Measurements from ENCODE around the gene ANHX. TPM values are rescaled to one million over a fixed set of nuclear protein-coding genes. Genes with fewer than 3 reads are reported as not detected.

The ANHX gene
- total RNA-seq, 1 experiment from 2014 or later = not detected

- H3K36me3 ChIP-seq (ENCODE audit: insufficient read depth, low read length, poor library complexity, severe bottlenecking) = no peaks in the 10 kb centered on the region
- intact Hi-C loops (cut with micrococcal nuclease; ENCODE audit: unreplicated experiment) = no loop called here
- DNase-seq (ENCODE audit: low spot score) = no peak
- H3K9me3 ChIP-seq (ENCODE audit: low read depth, low read length, poor library complexity, severe bottlenecking) = peaks cover 38% of the 10 kb centered on the region
- CTCF ChIA-PET = no interaction called here
- no peak overlapping the region for H3K4me3 ChIP-seq (ENCODE audit: low read depth, low read length, poor library complexity, severe bottlenecking)
- POLR2A ChIA-PET (ENCODE audit: low non-redundant PET) = no interaction called here
- H3K27me3 ChIP-seq (replicated peaks; ENCODE audit: insufficient read depth, low read depth, low read length, poor library complexity) = no peaks in the 10 kb centered on the region
- no TSS peak for BruUV-seq (replicated peaks)
- H3K4me1 ChIP-seq (ENCODE audit: insufficient read depth, low read length, poor library complexity, severe bottlenecking) = no peaks in the 10 kb centered on the region
- TF ChIP-seq CTCF (conservative IDR thresholded peaks at IDR 0.05; ENCODE audit: low read depth, low read length) (no peak), EZH2 (IDR thresholded peaks at IDR 0.05; ENCODE audit: borderline replicate concordance, low read depth, low read length, poor library complexity, severe bottlenecking) (no peak)
- H3K27ac ChIP-seq (ENCODE audit: low read depth, low read length, poor library complexity, severe bottlenecking) = no peak overlapping the region
Observed at GRCh38 chr12:133217219-133217618, 18.5 kb downstream of the ANHX start.

GRCh38 chr12:133215724-133216123, 20.0 kb downstream of the ANHX start:
- H3K27ac ChIP-seq (ENCODE audit: low read depth, low read length, poor library complexity, severe bottlenecking) = no peak overlapping the region
- H3K4me1 ChIP-seq (ENCODE audit: insufficient read depth, low read length, poor library complexity, severe bottlenecking) = no peaks in the 10 kb centered on the region
- no peak overlapping the region for H3K4me3 ChIP-seq (ENCODE audit: low read depth, low read length, poor library complexity, severe bottlenecking)
- no peaks in the 10 kb centered on the region for H3K36me3 ChIP-seq (ENCODE audit: insufficient read depth, low read length, poor library complexity, severe bottlenecking)
- no peaks in the 10 kb centered on the region for H3K27me3 ChIP-seq (replicated peaks; ENCODE audit: insufficient read depth, low read depth, low read length, poor library complexity)
- no TSS peak for BruUV-seq (replicated peaks)
- no peak for DNase-seq (ENCODE audit: low spot score)
- no peak for TF ChIP-seq CTCF (conservative IDR thresholded peaks at IDR 0.05; ENCODE audit: low read depth, low read length)
- TF ChIP-seq EZH2 (IDR thresholded peaks at IDR 0.05; ENCODE audit: borderline replicate concordance, low read depth, low read length, poor library complexity, severe bottlenecking) = no peak
- intact Hi-C loops (cut with micrococcal nuclease; ENCODE audit: unreplicated experiment) = no loop called here
- POLR2A ChIA-PET (ENCODE audit: low non-redundant PET) = no interaction called here
- H3K9me3 ChIP-seq (ENCODE audit: low read depth, low read length, poor library complexity, severe bottlenecking) = peaks cover 41% of the 10 kb centered on the region
- CTCF ChIA-PET = no interaction called here

- CTCF ChIA-PET = no interaction called here
- no peak overlapping the region for H3K27ac ChIP-seq (ENCODE audit: low read depth, low read length, poor library complexity, severe bottlenecking)
- peaks cover 92% of the 10 kb centered on the region for H3K9me3 ChIP-seq (ENCODE audit: low read depth, low read length, poor library complexity, severe bottlenecking)
- H3K36me3 ChIP-seq (ENCODE audit: insufficient read depth, low read length, poor library complexity, severe bottlenecking) = peaks cover 34% of the 10 kb centered on the region
- no peaks in the 10 kb centered on the region for H3K27me3 ChIP-seq (replicated peaks; ENCODE audit: insufficient read depth, low read depth, low read length, poor library complexity)
- DNase-seq (ENCODE audit: low spot score) = no peak
- no peaks in the 10 kb centered on the region for H3K4me1 ChIP-seq (ENCODE audit: insufficient read depth, low read length, poor library complexity, severe bottlenecking)
- BruUV-seq (replicated peaks) = no TSS peak
- H3K4me3 ChIP-seq (ENCODE audit: low read depth, low read length, poor library complexity, severe bottlenecking) = no peak overlapping the region
- TF ChIP-seq CTCF (conservative IDR thresholded peaks at IDR 0.05; ENCODE audit: low read depth, low read length) (no peak), EZH2 (IDR thresholded peaks at IDR 0.05; ENCODE audit: borderline replicate concordance, low read depth, low read length, poor library complexity, severe bottlenecking) (no peak)
- POLR2A ChIA-PET (ENCODE audit: low non-redundant PET) = no interaction called here
- intact Hi-C loops (cut with micrococcal nuclease; ENCODE audit: unreplicated experiment) = no loop called here
Observed at GRCh38 chr12:133206390-133206789, 29.3 kb downstream of the ANHX start.
